ENCODE results near the gene NBPF1.

Gene NBPF1

DNA sequence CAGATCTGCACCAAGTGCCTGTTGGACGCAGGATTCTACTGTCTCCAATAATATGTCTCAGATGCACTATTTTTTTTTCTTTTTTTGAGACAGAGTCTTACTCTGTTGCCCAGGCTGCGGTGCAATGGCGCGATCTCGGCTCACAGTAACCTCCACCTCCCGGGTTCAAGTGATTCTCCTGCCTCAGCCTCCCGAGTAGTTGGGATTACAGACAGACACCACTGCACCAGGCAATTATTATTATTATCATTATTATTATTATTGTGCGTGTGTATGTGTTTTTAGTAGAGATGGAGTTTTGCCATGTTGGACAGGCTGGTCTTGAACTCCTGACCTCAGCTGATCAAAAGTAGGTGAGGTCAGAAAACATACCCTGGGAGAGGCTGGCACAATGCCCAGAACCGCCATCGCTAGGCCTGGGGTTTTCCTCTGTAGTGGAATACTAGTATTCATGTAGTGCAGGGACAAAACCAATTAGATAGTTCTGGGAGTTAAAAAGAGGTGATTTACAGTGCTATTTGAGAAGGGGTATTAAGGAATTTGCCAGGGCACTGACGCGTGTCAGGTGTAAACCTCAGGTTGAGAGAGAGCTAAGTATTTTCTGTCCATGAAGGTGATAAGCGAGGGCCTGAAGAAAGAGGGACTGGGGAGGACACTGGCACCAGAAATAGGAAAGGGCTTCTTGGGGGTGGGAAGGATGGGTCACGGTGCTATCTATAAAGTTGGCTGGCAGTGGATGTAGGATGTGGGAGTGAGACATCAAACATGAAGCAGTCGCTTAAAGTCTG, 100.5 kb downstream of the NBPF1 start:
- DNase-seq (ENCODE audit: low read depth in 3 of 3), result peak in 2 of 3 experiments; percentile 31 to 34

Measured in stimulated activated CD4-positive, alpha-beta T cell treated with anti-CD3 and anti-CD28 coated beads, TNF-alpha, amount 100 ng/mL, for 24 hours (primary cell).